ENCODE results near the gene AKAP8L. TPM values are rescaled to one million over a fixed set of nuclear protein-coding genes. Genes with fewer than 3 reads are reported as not detected.

Gene AKAP8L
- total RNA-seq, 1 donor from 2014 or later, result 75.3 TPM

DNA sequence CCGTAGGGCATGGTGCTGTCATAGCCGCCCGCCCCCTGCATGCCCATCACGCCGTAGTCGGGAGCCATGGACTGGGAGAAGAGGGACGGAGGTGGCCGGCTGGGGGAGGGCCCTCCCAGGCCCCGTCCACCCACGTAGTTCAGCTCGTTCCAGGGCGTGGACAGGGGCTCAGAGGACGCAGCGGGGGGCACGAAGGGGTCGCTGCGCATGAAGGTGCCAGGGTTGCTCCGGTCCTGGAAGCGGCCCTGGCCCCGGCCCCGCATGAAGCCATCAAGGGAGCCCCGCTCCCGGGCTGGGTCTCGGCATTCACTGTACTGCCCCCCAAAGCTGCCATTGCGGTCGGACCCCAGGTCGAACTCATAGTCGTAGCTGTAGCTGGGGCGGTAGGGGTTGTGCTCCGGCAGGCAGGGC, 45.9 kb downstream of the AKAP8L start:
- no peak for DNase-seq (ENCODE audit: low read depth)
- TF ChIP-seq, protein P1, sequence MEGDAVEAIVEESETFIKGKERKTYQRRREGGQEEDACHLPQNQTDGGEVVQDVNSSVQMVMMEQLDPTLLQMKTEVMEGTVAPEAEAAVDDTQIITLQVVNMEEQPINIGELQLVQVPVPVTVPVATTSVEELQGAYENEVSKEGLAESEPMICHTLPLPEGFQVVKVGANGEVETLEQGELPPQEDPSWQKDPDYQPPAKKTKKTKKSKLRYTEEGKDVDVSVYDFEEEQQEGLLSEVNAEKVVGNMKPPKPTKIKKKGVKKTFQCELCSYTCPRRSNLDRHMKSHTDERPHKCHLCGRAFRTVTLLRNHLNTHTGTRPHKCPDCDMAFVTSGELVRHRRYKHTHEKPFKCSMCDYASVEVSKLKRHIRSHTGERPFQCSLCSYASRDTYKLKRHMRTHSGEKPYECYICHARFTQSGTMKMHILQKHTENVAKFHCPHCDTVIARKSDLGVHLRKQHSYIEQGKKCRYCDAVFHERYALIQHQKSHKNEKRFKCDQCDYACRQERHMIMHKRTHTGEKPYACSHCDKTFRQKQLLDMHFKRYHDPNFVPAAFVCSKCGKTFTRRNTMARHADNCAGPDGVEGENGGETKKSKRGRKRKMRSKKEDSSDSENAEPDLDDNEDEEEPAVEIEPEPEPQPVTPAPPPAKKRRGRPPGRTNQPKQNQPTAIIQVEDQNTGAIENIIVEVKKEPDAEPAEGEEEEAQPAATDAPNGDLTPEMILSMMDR (IDR thresholded peaks at IDR 0.05; ENCODE audit: insufficient read depth, low read length, severe bottlenecking), result no peak
- Histone ChIP-seq H3K4me3 (ENCODE audit: low read depth, low read length) (no peak overlapping the region), H3K27me3 (ENCODE audit: control insufficient read depth, insufficient read depth, low read length) (no peaks in the 10 kb centered on the region), H3K36me3 (ENCODE audit: control insufficient read depth, insufficient read depth, low read length) (peaks cover 32% of the 10 kb centered on the region)
- FAIRE-seq, result no peak

DNA sequence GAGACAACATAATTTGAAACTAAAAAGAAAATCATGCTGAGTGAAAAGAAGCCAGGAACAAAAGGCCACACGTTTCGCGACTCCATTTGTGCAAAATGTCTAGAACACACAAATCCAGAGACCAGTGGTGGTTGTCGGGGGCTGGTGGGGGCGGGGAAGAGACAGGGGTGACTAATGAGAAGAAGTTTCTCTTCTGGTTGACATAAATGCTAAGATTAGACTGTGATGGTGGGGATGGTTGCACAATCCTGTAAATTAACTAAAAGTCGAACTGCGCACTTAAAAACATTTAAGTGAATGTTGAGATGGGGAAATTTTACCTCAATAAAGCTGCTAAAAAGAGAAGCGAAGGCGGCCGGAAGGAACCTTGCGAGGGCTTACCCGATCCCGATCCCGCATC, 46.3 kb downstream of the AKAP8L start:
- peaks cover 35% of the 10 kb centered on the region for H3K36me3 ChIP-seq (ENCODE audit: control insufficient read depth, insufficient read depth, low read length)
- no peak overlapping the region for H3K4me3 ChIP-seq (ENCODE audit: low read depth, low read length)
- TF ChIP-seq, protein P1 (IDR thresholded peaks at IDR 0.05; ENCODE audit: insufficient read depth, low read length, severe bottlenecking), result no peak
- FAIRE-seq, result no peak
- no peak for DNase-seq (ENCODE audit: low read depth)
- no peaks in the 10 kb centered on the region for H3K27me3 ChIP-seq (ENCODE audit: control insufficient read depth, insufficient read depth, low read length)

DNA sequence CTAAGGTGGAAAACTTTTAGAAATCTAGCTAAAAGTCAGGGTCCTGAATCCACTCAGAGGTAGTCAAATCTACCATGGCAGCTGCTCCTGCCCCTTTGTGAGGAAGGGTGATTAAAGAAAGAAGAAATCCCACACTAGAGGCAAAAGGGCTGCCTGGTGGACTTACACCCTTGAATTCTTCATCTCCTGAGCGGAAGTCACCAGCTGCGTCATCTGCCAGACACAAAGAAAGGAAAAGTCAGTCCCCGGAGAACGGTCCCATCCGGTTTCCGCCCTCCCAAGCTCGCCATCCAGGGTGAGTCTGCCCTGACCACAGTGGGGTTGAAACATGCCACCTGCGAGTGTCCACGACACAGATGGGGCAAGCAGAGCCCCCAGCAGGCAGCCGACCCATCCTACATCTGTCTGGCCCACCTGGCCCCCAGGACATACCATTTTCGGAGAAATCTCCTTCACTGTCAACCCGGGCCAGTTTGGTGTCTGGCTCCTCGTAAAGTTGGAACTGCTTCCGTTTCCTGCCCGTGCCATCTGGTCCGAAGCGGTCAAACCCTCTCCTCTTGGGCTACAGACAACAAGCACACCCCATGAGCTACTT, 46.9 kb downstream of the AKAP8L start:
- FAIRE-seq (no peak), DNase-seq (ENCODE audit: low read depth) (no peak)
- H3K4me3 ChIP-seq (ENCODE audit: low read depth, low read length), result no peak overlapping the region
- TF ChIP-seq, protein P1 (IDR thresholded peaks at IDR 0.05; ENCODE audit: insufficient read depth, low read length, severe bottlenecking), result no peak
- peaks cover 35% of the 10 kb centered on the region for H3K36me3 ChIP-seq (ENCODE audit: control insufficient read depth, insufficient read depth, low read length)
- no peaks in the 10 kb centered on the region for H3K27me3 ChIP-seq (ENCODE audit: control insufficient read depth, insufficient read depth, low read length)

DNA sequence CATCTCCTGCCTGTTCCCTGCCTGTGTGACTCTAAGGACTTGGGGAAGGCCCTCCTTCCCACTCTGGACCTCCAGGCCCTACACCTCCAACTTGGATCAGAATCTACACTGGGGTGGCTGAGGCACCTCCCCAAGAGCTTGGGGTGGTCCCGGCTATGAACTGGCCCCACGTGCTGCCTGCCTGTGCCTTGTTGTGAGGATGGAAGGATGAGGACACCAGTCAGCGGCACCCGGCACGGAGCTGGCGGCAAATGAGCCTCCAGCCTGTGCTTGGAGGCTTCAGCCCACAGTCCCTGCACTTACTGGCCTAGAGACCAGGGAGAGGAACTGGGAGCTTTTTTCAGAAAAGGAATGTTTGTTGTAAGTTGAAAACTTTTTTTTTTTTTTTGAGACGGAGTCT, 47.7 kb downstream of the AKAP8L start:
- TF ChIP-seq, protein P1 (IDR thresholded peaks at IDR 0.05; ENCODE audit: insufficient read depth, low read length, severe bottlenecking), result no peak
- no peak for FAIRE-seq
- peaks cover 35% of the 10 kb centered on the region for H3K36me3 ChIP-seq (ENCODE audit: control insufficient read depth, insufficient read depth, low read length)
- no peak for DNase-seq (ENCODE audit: low read depth)
- H3K4me3 ChIP-seq (ENCODE audit: low read depth, low read length), result no peak overlapping the region
- H3K27me3 ChIP-seq (ENCODE audit: control insufficient read depth, insufficient read depth, low read length), result no peaks in the 10 kb centered on the region

DNA sequence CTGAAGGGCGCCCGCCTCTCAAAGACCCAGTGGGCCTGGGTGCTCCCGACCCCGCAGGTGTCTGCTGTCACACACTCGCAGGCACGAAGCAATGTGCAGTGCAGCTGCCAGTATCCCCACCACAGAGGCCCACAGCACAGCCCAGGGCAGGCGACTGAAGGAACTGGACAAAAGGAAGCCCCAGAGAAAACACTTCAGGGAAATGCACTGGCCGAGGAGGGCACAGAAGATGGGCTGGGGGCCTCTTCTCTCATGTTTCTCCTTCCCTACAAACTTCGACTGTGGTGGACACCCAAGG, 49.2 kb downstream of the AKAP8L start:
- Histone ChIP-seq H3K27me3 (ENCODE audit: control insufficient read depth, insufficient read depth, low read length) (no peaks in the 10 kb centered on the region), H3K36me3 (ENCODE audit: control insufficient read depth, insufficient read depth, low read length) (peaks cover 40% of the 10 kb centered on the region), H3K4me3 (ENCODE audit: low read depth, low read length) (no peak overlapping the region)
- TF ChIP-seq, protein P1 (IDR thresholded peaks at IDR 0.05; ENCODE audit: insufficient read depth, low read length, severe bottlenecking), result no peak
- DNase-seq (ENCODE audit: low read depth), result no peak
- FAIRE-seq, result no peak
